Naive B cell (primary cell): ENCODE results near the gene CNTN1. TPM values are rescaled to one million over a fixed set of nuclear protein-coding genes. Genes with fewer than 3 reads are reported as not detected.

ENCODE experiments used
- ATAC-seq, 2 donors: fragments of 150-1000 bp; cut with Tn5 transposase; 2 replicates each; pipeline ENCODE4 v1.10.0; 2021; ENCODE audit warnings: low read depth in 2 of 2, mild to moderate bottlenecking in 2 of 2, moderate library complexity in 2 of 2
- DNase-seq: peaks from one replicate; pipeline ENCODE4 v3.0.0; 2022
- H3K27ac Mint-ChIP-seq, 6 donors: one replicate each; pipeline ENCODE4 v1.8.0; 2020 to 2022; ENCODE audit warnings: mild to moderate bottlenecking in 6 of 6, mixed read lengths in 6 of 6, moderate library complexity in 5 of 6, inconsistent platforms in 2 of 6
- H3K27me3 Mint-ChIP-seq, 3 donors: one replicate each; pipeline ENCODE4 v1.8.0; 2021 to 2022; ENCODE audit warnings: mixed read lengths in 3 of 3, mild to moderate bottlenecking in 1 of 3
- H3K36me3 Mint-ChIP-seq, 2 donors: one replicate each; pipeline ENCODE4 v1.8.0; 2020 to 2022; ENCODE audit warnings: mixed read lengths in 2 of 2, inconsistent platforms in 1 of 2, mild to moderate bottlenecking in 1 of 2
- H3K4me1 Mint-ChIP-seq, 3 donors: one replicate each; pipeline ENCODE4 v1.8.0; 2020 to 2022; ENCODE audit warnings: mixed read lengths in 3 of 3, inconsistent platforms in 1 of 3, mild to moderate bottlenecking in 1 of 3, moderate library complexity in 1 of 3
- H3K4me3 Mint-ChIP-seq, 8 donors: one replicate each; pipeline ENCODE4 v1.8.0; 2020 to 2022; ENCODE audit warnings: mild to moderate bottlenecking in 8 of 8, mixed read lengths in 8 of 8, moderate library complexity in 8 of 8, inconsistent platforms in 2 of 8
- H3K9me3 Mint-ChIP-seq, 7 donors: one replicate each; pipeline ENCODE4 v1.8.0; 2020 to 2022; ENCODE audit warnings: mixed read lengths in 7 of 7, mild to moderate bottlenecking in 5 of 7, inconsistent platforms in 2 of 7, moderate library complexity in 1 of 7
- polyA plus RNA-seq, 6 donors: library from polyadenylated mRNA; unstranded; fragments of 300-500 nt; fragmentation: Illumina TruSeq; gene quantifications; one replicate each; pipeline ENCODE4 v1.2.3, GENCODE V29; 2021; ENCODE audit warnings: low read depth in 6 of 6

CNTN1 gene
- polyA plus RNA-seq, 6 donors from 2014 or later, result not detected

DNA sequence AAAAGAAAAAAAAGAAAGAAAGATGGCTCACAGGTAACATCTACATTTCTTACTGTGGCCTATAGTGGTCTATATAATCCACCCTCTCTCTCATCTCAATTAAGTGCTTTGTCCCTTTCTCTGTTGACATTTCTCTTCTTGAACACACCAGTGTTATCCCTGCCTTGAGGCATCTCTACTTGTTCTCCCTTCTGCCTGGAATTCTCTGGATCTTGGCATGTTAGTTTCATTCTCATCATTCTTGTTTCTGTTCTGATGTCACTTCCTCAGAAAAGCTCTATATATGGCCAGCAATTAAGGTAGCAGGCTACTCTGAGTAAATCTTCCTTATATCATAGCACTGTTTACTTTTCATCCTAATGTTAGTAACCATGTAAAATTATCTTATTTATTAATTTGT, 340.1 kb downstream of the CNTN1 start:
- no peaks in the 10 kb centered on the region for H3K36me3 Mint-ChIP-seq
- H3K27me3 Mint-ChIP-seq, result no peaks in the 10 kb centered on the region
- no peak overlapping the region for H3K4me3 Mint-ChIP-seq
- H3K9me3 Mint-ChIP-seq, result peaks cover 0 to 4% (median 0%) of the 10 kb centered on the region in 7 donors
- no peaks in the 10 kb centered on the region for H3K4me1 Mint-ChIP-seq
- DNase-seq (no peak), ATAC-seq (no peak)
- no peak overlapping the region for H3K27ac Mint-ChIP-seq

DNA sequence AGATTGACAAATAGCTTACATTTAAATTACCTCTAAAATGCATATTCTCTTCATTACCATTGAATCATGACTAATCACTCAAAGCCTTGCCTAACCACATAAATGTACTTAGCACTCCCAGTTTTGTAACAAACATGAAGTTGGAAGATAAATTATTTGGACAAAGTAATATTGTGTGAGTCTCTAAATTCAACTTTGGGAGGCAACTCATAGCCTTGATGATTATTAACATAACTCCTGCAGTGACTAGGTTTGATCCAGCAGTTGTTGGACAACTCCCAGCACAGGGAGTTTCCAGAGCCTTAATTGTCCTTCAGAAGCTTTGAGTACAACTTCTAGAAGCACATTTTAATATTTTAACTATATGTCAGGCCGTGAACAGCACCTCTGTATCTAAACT, 342.4 kb downstream of the CNTN1 start:
- no peaks in the 10 kb centered on the region for H3K27me3 Mint-ChIP-seq
- no peak overlapping the region for H3K27ac Mint-ChIP-seq
- H3K36me3 Mint-ChIP-seq, result no peaks in the 10 kb centered on the region
- DNase-seq (no peak), ATAC-seq (no peak)
- H3K4me3 Mint-ChIP-seq, result no peak overlapping the region
- H3K9me3 Mint-ChIP-seq, result peaks cover 0 to 4% (median 0%) of the 10 kb centered on the region in 7 donors
- no peaks in the 10 kb centered on the region for H3K4me1 Mint-ChIP-seq

- DNase-seq (no peak), ATAC-seq (no peak)
- H3K4me1 Mint-ChIP-seq, result no peaks in the 10 kb centered on the region
- H3K36me3 Mint-ChIP-seq, result no peaks in the 10 kb centered on the region
- no peaks in the 10 kb centered on the region for H3K27me3 Mint-ChIP-seq
- no peak overlapping the region for H3K27ac Mint-ChIP-seq
- H3K9me3 Mint-ChIP-seq, result peaks cover 0 to 3% (median 0%) of the 10 kb centered on the region in 7 donors
- H3K4me3 Mint-ChIP-seq, result no peak overlapping the region
These were observed 347.2 kb downstream of the CNTN1 start for GRCh38 chr12:41039461-41039860.

DNA sequence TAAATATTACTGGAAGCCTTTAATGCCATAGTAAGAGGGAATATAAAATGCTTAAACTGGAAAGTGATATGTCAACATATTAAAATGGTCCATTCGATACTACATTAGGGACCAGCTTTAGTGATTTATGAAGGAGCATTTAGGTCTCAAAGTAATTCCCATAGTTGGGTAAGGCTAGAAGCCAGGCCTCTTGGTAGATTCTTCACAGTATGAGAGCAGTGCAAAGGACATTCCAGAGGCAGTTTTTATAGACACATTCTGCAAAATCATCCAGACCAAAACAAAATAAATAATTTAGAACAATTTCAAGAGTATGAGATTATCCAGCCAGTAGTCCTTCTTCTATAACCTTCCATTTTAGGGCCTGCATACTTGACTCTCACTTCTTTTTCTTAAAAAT, 353.3 kb downstream of the CNTN1 start:
- Mint-ChIP-seq H3K27ac (no peak overlapping the region), H3K27me3 (no peaks in the 10 kb centered on the region), H3K4me1 (no peaks in the 10 kb centered on the region), H3K4me3 (no peak overlapping the region), H3K36me3 (no peaks in the 10 kb centered on the region), H3K9me3 (peaks cover 0 to 3% (median 0%) of the 10 kb centered on the region in 7 donors)
- ATAC-seq (no peak), DNase-seq (no peak)

DNA sequence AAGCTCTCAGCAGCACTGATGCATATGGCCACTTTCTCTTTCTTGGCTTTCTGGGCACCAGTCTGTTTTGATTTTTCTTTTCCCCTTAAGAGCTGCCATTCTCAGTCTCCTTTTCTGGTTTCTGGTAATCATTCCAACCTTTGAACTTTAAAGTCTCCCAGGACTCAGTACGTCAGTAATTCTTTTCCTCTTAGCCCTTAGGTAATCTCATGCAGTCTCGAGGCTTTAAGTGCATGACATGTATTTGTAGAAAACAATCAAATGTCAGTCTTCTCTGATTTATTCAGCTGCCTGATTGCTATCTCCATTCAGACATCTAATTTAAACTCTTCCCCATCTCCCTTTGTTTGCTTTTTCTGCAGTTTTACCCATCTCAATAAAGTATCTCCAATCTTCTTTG, 356.8 kb downstream of the CNTN1 start:
- H3K4me3 Mint-ChIP-seq, result no peak overlapping the region
- no peak overlapping the region for H3K27ac Mint-ChIP-seq
- DNase-seq (no peak), ATAC-seq (no peak)
- H3K27me3 Mint-ChIP-seq, result no peaks in the 10 kb centered on the region
- H3K4me1 Mint-ChIP-seq, result no peaks in the 10 kb centered on the region
- peaks cover 0 to 3% (median 0%) of the 10 kb centered on the region in 7 donors for H3K9me3 Mint-ChIP-seq
- H3K36me3 Mint-ChIP-seq, result no peaks in the 10 kb centered on the region

DNA sequence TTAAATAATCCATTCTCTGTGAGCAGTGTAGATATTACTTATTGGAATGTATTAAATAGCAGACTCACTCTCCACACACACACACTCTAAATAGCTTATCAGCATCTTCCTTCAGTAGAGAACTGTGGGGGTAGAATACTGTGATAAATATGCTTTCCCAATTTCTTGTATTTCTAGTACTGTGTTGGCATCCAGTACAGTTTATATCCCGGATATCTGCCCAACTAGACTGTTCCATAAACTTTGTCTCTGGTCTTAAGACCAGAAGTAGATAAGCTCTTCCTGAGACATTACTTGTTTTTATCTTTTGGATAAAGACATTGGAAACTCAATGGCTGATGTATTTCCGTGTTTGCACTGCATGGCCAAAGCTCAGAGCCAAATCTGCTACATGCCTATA, 359.7 kb downstream of the CNTN1 start:
- ATAC-seq (no peak), DNase-seq (no peak)
- Mint-ChIP-seq H3K36me3 (no peaks in the 10 kb centered on the region), H3K9me3 (peaks cover 0 to 3% (median 0%) of the 10 kb centered on the region in 7 donors), H3K4me3 (no peak overlapping the region), H3K4me1 (no peaks in the 10 kb centered on the region), H3K27me3 (no peaks in the 10 kb centered on the region), H3K27ac (no peak overlapping the region)

DNA sequence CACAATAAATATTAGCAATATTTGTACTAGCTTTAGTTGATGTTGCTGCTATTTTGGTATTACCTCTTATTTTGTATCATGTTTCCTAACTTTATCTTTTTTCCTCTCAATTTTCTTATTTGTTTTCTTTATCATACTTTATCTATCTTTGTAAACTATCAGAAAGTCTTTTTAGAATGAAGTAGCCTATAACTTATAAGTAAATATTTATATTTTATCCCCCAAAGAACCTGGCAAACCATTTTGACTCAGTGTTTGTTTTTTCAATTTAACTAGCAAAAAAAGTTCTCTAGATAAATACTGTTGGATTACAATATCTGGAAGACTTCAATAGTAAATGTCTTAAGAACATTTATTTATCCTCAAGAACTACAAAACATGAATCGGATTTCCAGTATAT, 360.2 kb downstream of the CNTN1 start:
- Mint-ChIP-seq H3K4me3 (no peak overlapping the region), H3K36me3 (no peaks in the 10 kb centered on the region), H3K4me1 (no peaks in the 10 kb centered on the region), H3K9me3 (peaks cover 0 to 3% (median 0%) of the 10 kb centered on the region in 7 donors), H3K27ac (no peak overlapping the region), H3K27me3 (no peaks in the 10 kb centered on the region)
- ATAC-seq (no peak), DNase-seq (no peak)

GRCh38 chr12:41053046-41053445, 360.8 kb downstream of the CNTN1 start:
- no peaks in the 10 kb centered on the region for H3K27me3 Mint-ChIP-seq
- H3K9me3 Mint-ChIP-seq, result peaks cover 0 to 3% (median 0%) of the 10 kb centered on the region in 7 donors
- DNase-seq (no peak), ATAC-seq (no peak)
- H3K4me3 Mint-ChIP-seq, result no peak overlapping the region
- H3K36me3 Mint-ChIP-seq, result no peaks in the 10 kb centered on the region
- H3K27ac Mint-ChIP-seq, result no peak overlapping the region
- H3K4me1 Mint-ChIP-seq, result no peaks in the 10 kb centered on the region

- no peaks in the 10 kb centered on the region for H3K4me1 Mint-ChIP-seq
- H3K36me3 Mint-ChIP-seq, result no peaks in the 10 kb centered on the region
- H3K9me3 Mint-ChIP-seq, result no peaks in the 10 kb centered on the region
These were observed 363.8 kb downstream of the CNTN1 start for GRCh38 chr12:41055875-41056577.

GRCh38 chr12:41058266-41058665, 366.0 kb downstream of the CNTN1 start:
- Mint-ChIP-seq H3K9me3 (no peaks in the 10 kb centered on the region), H3K4me3 (no peak overlapping the region), H3K27me3 (no peaks in the 10 kb centered on the region), H3K4me1 (no peaks in the 10 kb centered on the region), H3K36me3 (no peaks in the 10 kb centered on the region), H3K27ac (no peak overlapping the region)
- DNase-seq (no peak), ATAC-seq (no peak)

More at GRCh38 chr12:41055875-41056577, 363.8 kb downstream of the CNTN1 start:
- H3K27ac Mint-ChIP-seq, result no peak overlapping the region
- ATAC-seq (no peak), DNase-seq (no peak)
- no peaks in the 10 kb centered on the region for H3K27me3 Mint-ChIP-seq
- no peak overlapping the region for H3K4me3 Mint-ChIP-seq

DNA sequence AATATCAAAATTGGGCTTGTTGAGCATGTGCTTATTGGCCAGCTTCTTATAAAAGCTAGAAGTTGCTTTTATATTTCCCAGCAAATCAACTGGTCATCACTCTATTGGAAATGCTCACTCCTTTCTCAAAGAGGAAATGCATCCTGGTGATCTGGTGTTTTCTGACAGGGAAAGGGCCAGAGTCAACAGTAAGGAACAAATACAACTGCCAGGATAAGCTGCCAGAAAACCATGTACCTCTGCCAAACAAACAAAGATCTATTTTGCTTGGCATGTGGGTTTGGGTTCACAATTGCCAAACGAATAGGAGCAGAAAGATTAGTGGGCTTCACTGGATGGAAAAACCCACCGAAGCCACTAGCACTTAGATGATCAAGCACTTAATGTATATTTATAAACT, 369.0 kb downstream of the CNTN1 start:
- Mint-ChIP-seq H3K27ac (no peak overlapping the region), H3K9me3 (no peaks in the 10 kb centered on the region), H3K27me3 (no peaks in the 10 kb centered on the region), H3K36me3 (no peaks in the 10 kb centered on the region), H3K4me1 (no peaks in the 10 kb centered on the region), H3K4me3 (no peak overlapping the region)
- no peak for ATAC-seq
- DNase-seq, result no peak

GRCh38 chr12:41064411-41064810, 372.2 kb downstream of the CNTN1 start:
- Mint-ChIP-seq H3K4me3 (no peak overlapping the region), H3K36me3 (no peaks in the 10 kb centered on the region), H3K9me3 (peaks cover 0 to 2% (median 0%) of the 10 kb centered on the region in 7 donors), H3K4me1 (no peaks in the 10 kb centered on the region), H3K27me3 (no peaks in the 10 kb centered on the region), H3K27ac (peak overlapping the region in 1 of 6 donors; percentile 9)
- ATAC-seq, result no peak
- DNase-seq, result no peak

GRCh38 chr12:41067941-41068645, 375.9 kb downstream of the CNTN1 start:
- Mint-ChIP-seq H3K4me1 (no peaks in the 10 kb centered on the region), H3K27ac (no peak overlapping the region), H3K9me3 (peaks cover 0 to 4% (median 0%) of the 10 kb centered on the region in 7 donors), H3K36me3 (no peaks in the 10 kb centered on the region), H3K27me3 (no peaks in the 10 kb centered on the region), H3K4me3 (no peak overlapping the region)
- DNase-seq, result no peak
- ATAC-seq, result no peak
